Measurements from ENCODE around the gene ATP6V1F.

DNA sequence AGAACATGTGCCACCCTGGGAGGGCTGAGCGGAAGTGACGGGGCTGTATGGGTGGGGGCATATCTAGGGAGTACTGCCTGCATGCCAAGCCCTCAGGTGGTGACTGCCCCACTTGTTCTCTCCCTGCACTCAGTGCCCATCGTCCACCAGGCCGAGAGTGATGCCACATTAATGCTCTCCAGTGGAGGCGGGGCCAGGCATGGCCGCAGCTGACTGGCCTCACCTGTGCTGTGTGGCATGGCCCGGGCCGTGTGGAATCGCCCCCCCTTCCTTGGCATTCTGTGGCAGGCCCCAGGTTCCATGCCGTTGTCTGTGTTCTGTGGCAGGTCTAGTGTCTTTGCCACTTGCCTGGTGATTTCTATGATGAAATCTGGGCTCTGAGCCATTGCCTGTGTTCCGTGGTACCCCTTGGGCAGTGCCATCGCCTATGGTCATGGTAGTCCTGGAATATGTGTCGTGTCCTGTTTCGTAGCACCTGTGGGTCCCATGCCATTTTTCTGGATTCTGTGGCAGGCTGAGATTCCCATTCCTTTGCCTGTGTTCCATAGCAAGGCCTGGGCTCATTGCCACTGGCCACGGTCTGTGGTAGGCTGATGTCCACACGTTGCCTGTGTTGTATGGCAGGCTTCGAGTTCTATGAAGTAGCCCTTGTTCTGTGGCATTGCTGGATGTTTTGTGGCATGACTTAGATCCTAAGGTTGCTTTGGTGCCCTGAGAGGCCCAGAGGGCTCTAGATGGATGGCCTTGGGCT is 23.5 kb upstream of the ATP6V1F start:
- TF ChIP-seq ZFX (IDR thresholded peaks at IDR 0.05; ENCODE audit: borderline replicate concordance), result no peak
- TF ChIP-seq, protein P1, sequence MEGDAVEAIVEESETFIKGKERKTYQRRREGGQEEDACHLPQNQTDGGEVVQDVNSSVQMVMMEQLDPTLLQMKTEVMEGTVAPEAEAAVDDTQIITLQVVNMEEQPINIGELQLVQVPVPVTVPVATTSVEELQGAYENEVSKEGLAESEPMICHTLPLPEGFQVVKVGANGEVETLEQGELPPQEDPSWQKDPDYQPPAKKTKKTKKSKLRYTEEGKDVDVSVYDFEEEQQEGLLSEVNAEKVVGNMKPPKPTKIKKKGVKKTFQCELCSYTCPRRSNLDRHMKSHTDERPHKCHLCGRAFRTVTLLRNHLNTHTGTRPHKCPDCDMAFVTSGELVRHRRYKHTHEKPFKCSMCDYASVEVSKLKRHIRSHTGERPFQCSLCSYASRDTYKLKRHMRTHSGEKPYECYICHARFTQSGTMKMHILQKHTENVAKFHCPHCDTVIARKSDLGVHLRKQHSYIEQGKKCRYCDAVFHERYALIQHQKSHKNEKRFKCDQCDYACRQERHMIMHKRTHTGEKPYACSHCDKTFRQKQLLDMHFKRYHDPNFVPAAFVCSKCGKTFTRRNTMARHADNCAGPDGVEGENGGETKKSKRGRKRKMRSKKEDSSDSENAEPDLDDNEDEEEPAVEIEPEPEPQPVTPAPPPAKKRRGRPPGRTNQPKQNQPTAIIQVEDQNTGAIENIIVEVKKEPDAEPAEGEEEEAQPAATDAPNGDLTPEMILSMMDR (IDR thresholded peaks at IDR 0.05), result no peak

All from 22Rv1 (cell line).